HG03175 (cell line): ENCODE results near the gene DDR2.

Experiments
- ATAC-seq: cut with Tn5 transposase; IDR thresholded peaks from one replicate; pipeline ENCODE4 v1.9.1; 2021; ENCODE audit warnings: mild to moderate bottlenecking, moderate library complexity; ENCODE audit not compliant: unreplicated experiment

DDR2 gene

GRCh38 chr1:162670928-162671663 is 38.8 kb downstream of the DDR2 start:
- ATAC-seq = no peak

GRCh38 chr1:162671664-162672410 is 39.6 kb downstream of the DDR2 start:
- no peak for ATAC-seq

- ATAC-seq = no peak
Measured at GRCh38 chr1:162672622-162673260, 40.5 kb downstream of the DDR2 start.

- no peak for ATAC-seq
Measured at GRCh38 chr1:162674034-162674608, 41.9 kb downstream of the DDR2 start.

- no peak for ATAC-seq
Measured at GRCh38 chr1:162676087-162676486, 43.8 kb downstream of the DDR2 start.

GRCh38 chr1:162676750-162677149 is 44.5 kb downstream of the DDR2 start:
- ATAC-seq = no peak

GRCh38 chr1:162677607-162678371 is 45.5 kb downstream of the DDR2 start:
- ATAC-seq = no peak

GRCh38 chr1:162678439-162678838 is 46.2 kb downstream of the DDR2 start:
- no peak for ATAC-seq

GRCh38 chr1:162679298-162679697 is 47.0 kb downstream of the DDR2 start:
- ATAC-seq = no peak

GRCh38 chr1:162680419-162681121 is 48.3 kb downstream of the DDR2 start:
- ATAC-seq = no peak

- no peak for ATAC-seq
Measured at GRCh38 chr1:162681122-162681436, 48.8 kb downstream of the DDR2 start.

- no peak for ATAC-seq
Measured at GRCh38 chr1:162682013-162682419, 49.8 kb downstream of the DDR2 start.

GRCh38 chr1:162687870-162688269 is 55.6 kb downstream of the DDR2 start:
- no peak for ATAC-seq

- ATAC-seq = no peak
Measured at GRCh38 chr1:162688521-162688920, 56.3 kb downstream of the DDR2 start.

- ATAC-seq = no peak
Measured at GRCh38 chr1:162688931-162689330, 56.7 kb downstream of the DDR2 start.

GRCh38 chr1:162689745-162690671 is 57.7 kb downstream of the DDR2 start:
- ATAC-seq = no peak

GRCh38 chr1:162690672-162691434 is 58.6 kb downstream of the DDR2 start:
- no peak for ATAC-seq

GRCh38 chr1:162691999-162692575 is 59.8 kb downstream of the DDR2 start:
- no peak for ATAC-seq
